NCI-H146 (cell line): ENCODE results near the gene PIAS1.
A peak's percentile ranks its signal among the peaks of the same experiment; 100 is the strongest.
"Not testable (repeated sequence)": the region's sequence is repeated elsewhere in the genome, so short reads cannot be mapped to it uniquely, and the experiment has no call there.

Source experiments
- DNase-seq: peaks from one replicate; lab custom pipeline; 2025; lab: John Stamatoyannopoulos, UW

The PIAS1 gene

GRCh38 chr15:68126396-68126795, 72.3 kb downstream of the PIAS1 start:
- no peak for DNase-seq

- no peak for DNase-seq
Measured at GRCh38 chr15:68129072-68129471, 75.0 kb downstream of the PIAS1 start.

GRCh38 chr15:68130851-68131250, 76.7 kb downstream of the PIAS1 start:
- DNase-seq: no peak

- no peak for DNase-seq
Measured at GRCh38 chr15:68137096-68137495, 83.0 kb downstream of the PIAS1 start.

- DNase-seq: no peak
Measured at GRCh38 chr15:68143129-68143528, 89.0 kb downstream of the PIAS1 start.

GRCh38 chr15:68143785-68144184, 89.7 kb downstream of the PIAS1 start:
- no peak for DNase-seq

GRCh38 chr15:68145706-68146105, 91.6 kb downstream of the PIAS1 start:
- no peak for DNase-seq

- DNase-seq: no peak
Measured at GRCh38 chr15:68148039-68148438, 93.9 kb downstream of the PIAS1 start.

- no peak for DNase-seq
Measured at GRCh38 chr15:68149059-68149458, 94.9 kb downstream of the PIAS1 start.

- DNase-seq: no peak
Measured at GRCh38 chr15:68150187-68150586, 96.1 kb downstream of the PIAS1 start.

- DNase-seq: no peak
Measured at GRCh38 chr15:68151277-68151676, 97.2 kb downstream of the PIAS1 start.

GRCh38 chr15:68152342-68152741, 98.2 kb downstream of the PIAS1 start:
- DNase-seq: no peak

GRCh38 chr15:68154923-68155559, 100.9 kb downstream of the PIAS1 start:
- peak; percentile 33 for DNase-seq

- no peak for DNase-seq
Measured at GRCh38 chr15:68157074-68157473, 103.0 kb downstream of the PIAS1 start.

- DNase-seq: no peak
Measured at GRCh38 chr15:68158046-68158628, 104.0 kb downstream of the PIAS1 start.

- no peak for DNase-seq
Measured at GRCh38 chr15:68163191-68163590, 109.1 kb downstream of the PIAS1 start.

- no peak for DNase-seq
Measured at GRCh38 chr15:68166847-68167246, 112.7 kb downstream of the PIAS1 start.

- not testable (repeated sequence) for DNase-seq
Measured at GRCh38 chr15:68172037-68172436, 117.9 kb downstream of the PIAS1 start.

GRCh38 chr15:68173119-68173518, 119.0 kb downstream of the PIAS1 start:
- DNase-seq: no peak

GRCh38 chr15:68175526-68175925, 121.4 kb downstream of the PIAS1 start:
- no peak for DNase-seq

GRCh38 chr15:68176601-68177000, 122.5 kb downstream of the PIAS1 start:
- DNase-seq: no peak

- DNase-seq: no peak
Measured at GRCh38 chr15:68177742-68178141, 123.6 kb downstream of the PIAS1 start.

- DNase-seq: no peak
Measured at GRCh38 chr15:68183616-68184315, 129.7 kb downstream of the PIAS1 start.
